Lower lobe of right lung (tissue), 2 donors: ENCODE measurements around the gene RIT2. TPM values are rescaled to one million over a fixed set of nuclear protein-coding genes. Genes with fewer than 3 reads are reported as not detected.

Experiments used
- ATAC-seq, 2 donors: fragments of 200-7000 bp; cut with Tn5 transposase; one replicate each; pipeline ENCODE4 v1.9.1; 2020 to 2022; ENCODE audit warnings: mild to moderate bottlenecking in 2 of 2, moderate library complexity in 2 of 2
- DNase-seq: peaks from one replicate; pipeline ENCODE4 v3.0.0-alpha.2; 2020
- H3K27ac ChIP-seq: fragments of 200-600 bp; one replicate; pipeline ENCODE4 v1.8.0; 2022
- H3K27me3 ChIP-seq: fragments of 200-600 bp; one replicate; pipeline ENCODE4 v1.8.0; 2022; ENCODE audit warnings: low read depth
- H3K36me3 ChIP-seq: fragments of 200-600 bp; one replicate; pipeline ENCODE4 v1.8.0; 2022; ENCODE audit warnings: mild to moderate bottlenecking
- H3K4me1 ChIP-seq: fragments of 200-600 bp; one replicate; pipeline ENCODE4 v1.8.0; 2022
- H3K4me3 ChIP-seq: fragments of 200-600 bp; one replicate; pipeline ENCODE4 v1.8.0; 2022; ENCODE audit warnings: mild to moderate bottlenecking
- H3K9me3 ChIP-seq: fragments of 200-600 bp; one replicate; pipeline ENCODE4 v1.8.0; 2022
- CTCF ChIP-seq: fragments of 200-600 bp; IDR thresholded peaks from one replicate; pipeline ENCODE4 v1.8.0; 2022; ENCODE audit warnings: antibody characterized with exemption, mild to moderate bottlenecking
- intact Hi-C: fragments of 100-400 bp; cut with DNase I; formaldehyde crosslinking; loops from one replicate; pipeline ENCODE4 v1.11.0; 2022
- total RNA-seq: library from RNA; stranded (reverse); fragmentation: NEBNext Ultra II Directional; extraction: Animal tissue kit (Norgen Biotek cat#: 25700); gene quantifications from one replicate; pipeline ENCODE4 v1.2.1, GENCODE V29; 2021
- donor health status: DM: no; HTN: yes; CAD: no; lungs with severe emphysema.

Gene RIT2
- total RNA-seq, 1 donor from 2014 or later, result not detected

GRCh38 chr18:43022874-43023273 is 92.6 kb downstream of the RIT2 start:
- H3K9me3 ChIP-seq, result no peaks in the 10 kb centered on the region
- intact Hi-C loops, result no loop called here

GRCh38 chr18:43017622-43018021 is 97.9 kb downstream of the RIT2 start:
- Histone ChIP-seq H3K4me1 (no peaks in the 10 kb centered on the region), H3K27me3 (no peaks in the 10 kb centered on the region), H3K27ac (no peak overlapping the region), H3K36me3 (no peaks in the 10 kb centered on the region), H3K9me3 (no peaks in the 10 kb centered on the region), H3K4me3 (no peak overlapping the region)
- no peak for TF ChIP-seq CTCF
- intact Hi-C loops, result no loop called here
- DNase-seq (no peak), ATAC-seq (no peak)

More at GRCh38 chr18:43022874-43023273, 92.6 kb downstream of the RIT2 start:
- H3K27ac ChIP-seq, result no peak overlapping the region
- ATAC-seq (no peak), DNase-seq (no peak)
- TF ChIP-seq CTCF, result no peak
- no peak overlapping the region for H3K4me3 ChIP-seq
- no peaks in the 10 kb centered on the region for H3K36me3 ChIP-seq
- H3K27me3 ChIP-seq, result no peaks in the 10 kb centered on the region
- no peaks in the 10 kb centered on the region for H3K4me1 ChIP-seq

DNA sequence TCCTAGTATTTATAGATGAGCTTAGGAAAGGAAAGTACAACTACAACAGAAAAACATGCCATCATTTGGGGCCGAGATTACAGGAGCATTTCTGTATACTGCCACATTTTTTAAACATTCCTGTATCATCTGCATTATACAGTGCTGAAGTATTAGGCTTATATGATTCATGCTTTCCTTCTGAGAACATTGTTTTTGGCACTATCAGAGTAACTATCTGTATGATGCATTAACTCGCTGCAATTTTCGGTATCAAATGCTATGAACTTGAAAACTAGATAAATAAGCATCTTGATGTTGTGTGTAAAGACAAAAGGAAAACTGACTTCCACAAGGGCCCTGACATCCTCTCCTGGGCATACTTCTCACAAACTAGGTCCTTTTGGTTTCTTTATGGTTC is 102.0 kb downstream of the RIT2 start:
- Histone ChIP-seq H3K4me1 (no peaks in the 10 kb centered on the region), H3K27me3 (no peaks in the 10 kb centered on the region), H3K27ac (no peak overlapping the region), H3K9me3 (no peaks in the 10 kb centered on the region), H3K4me3 (no peak overlapping the region), H3K36me3 (no peaks in the 10 kb centered on the region)
- ATAC-seq (no peak), DNase-seq (no peak)
- TF ChIP-seq CTCF, result no peak
- intact Hi-C loops, result no loop called here

DNA sequence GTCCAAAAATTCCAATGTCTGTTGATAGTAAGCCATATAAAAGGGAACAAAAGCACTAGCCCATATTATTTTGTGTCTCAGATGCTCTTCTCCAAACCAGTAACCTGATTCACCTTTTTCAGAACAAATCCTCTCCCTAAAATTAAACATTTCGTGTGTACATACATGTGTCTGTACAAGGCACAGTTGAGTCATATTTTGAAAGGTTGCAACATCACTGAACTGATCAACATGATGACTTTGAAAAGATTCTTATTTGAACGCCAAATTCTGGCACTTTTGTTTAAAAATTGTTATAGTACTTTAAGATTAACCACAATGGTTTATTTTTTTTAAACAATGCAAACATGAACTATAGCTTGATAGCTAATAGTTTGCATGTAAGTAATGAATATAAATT is 102.5 kb downstream of the RIT2 start:
- DNase-seq (no peak), ATAC-seq (no peak)
- H3K27me3 ChIP-seq, result no peaks in the 10 kb centered on the region
- no peak overlapping the region for H3K4me3 ChIP-seq
- intact Hi-C loops, result no loop called here
- no peaks in the 10 kb centered on the region for H3K36me3 ChIP-seq
- TF ChIP-seq CTCF, result no peak
- H3K27ac ChIP-seq, result no peak overlapping the region
- H3K9me3 ChIP-seq, result no peaks in the 10 kb centered on the region
- H3K4me1 ChIP-seq, result no peaks in the 10 kb centered on the region

DNA sequence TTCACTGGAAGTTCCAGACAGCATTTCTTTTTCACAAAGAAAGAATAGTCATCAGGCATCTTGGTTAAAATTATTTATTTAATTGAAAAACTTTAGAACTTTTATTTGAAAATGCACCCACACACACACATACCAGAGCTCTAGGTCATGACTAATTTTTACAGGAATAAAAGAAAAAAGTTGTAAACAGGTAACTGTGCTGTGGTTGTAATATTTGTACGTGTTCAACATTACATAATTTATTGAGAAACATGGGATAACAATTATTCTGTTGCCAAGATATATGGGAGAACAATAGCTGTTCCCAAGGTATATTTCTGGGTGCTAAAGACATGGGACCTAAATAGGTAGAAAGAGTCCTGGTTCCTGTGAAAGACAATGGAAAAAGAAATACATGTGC is 104.9 kb downstream of the RIT2 start:
- no peaks in the 10 kb centered on the region for H3K9me3 ChIP-seq
- ATAC-seq (no peak), DNase-seq (no peak)
- intact Hi-C loops, result no loop called here
- no peak overlapping the region for H3K4me3 ChIP-seq
- H3K36me3 ChIP-seq, result no peaks in the 10 kb centered on the region
- H3K4me1 ChIP-seq, result no peaks in the 10 kb centered on the region
- no peaks in the 10 kb centered on the region for H3K27me3 ChIP-seq
- TF ChIP-seq CTCF, result no peak
- no peak overlapping the region for H3K27ac ChIP-seq

- H3K9me3 ChIP-seq, result no peaks in the 10 kb centered on the region
- H3K27me3 ChIP-seq, result no peaks in the 10 kb centered on the region
- ATAC-seq (no peak), DNase-seq (no peak)
- H3K4me1 ChIP-seq, result no peaks in the 10 kb centered on the region
- intact Hi-C loops, result no loop called here
- H3K36me3 ChIP-seq, result no peaks in the 10 kb centered on the region
- H3K4me3 ChIP-seq, result no peak overlapping the region
- no peak overlapping the region for H3K27ac ChIP-seq
- no peak for TF ChIP-seq CTCF
These were observed 105.8 kb downstream of the RIT2 start for GRCh38 chr18:43009674-43010073.
